Neural progenitor cell (in vitro differentiated cells): ENCODE results near the gene TTC39A. TPM values are rescaled to one million over a fixed set of nuclear protein-coding genes. Genes with fewer than 3 reads are reported as not detected.

Source experiments
- DNase-seq: peaks from one replicate; pipeline ENCODE4 v3.0.0-alpha.2; 2016; ENCODE audit warnings: low spot score
- H2AFZ ChIP-seq: fragments of 200-600 bp; sonication (generic); replicated peaks from 2 replicates; pipeline ENCODE4 v1.6.1; 2016; ENCODE audit warnings: antibody characterized with exemption
- H3F3A ChIP-seq: fragments of 200-600 bp; sonication (generic); 2 replicates; pipeline ENCODE4 v1.6.1; 2016; ENCODE audit warnings: antibody characterized with exemption, low read depth
- H3K27ac ChIP-seq: fragments of 200-600 bp; sonication (generic); 2 replicates; pipeline ENCODE4 v1.5.1; 2016; ENCODE audit warnings: mild to moderate bottlenecking
- H3K27me3 ChIP-seq: fragments of 200-600 bp; sonication (generic); 2 replicates; pipeline ENCODE4 v1.6.1; 2016; ENCODE audit warnings: mild to moderate bottlenecking, moderate library complexity
- H3K36me3 ChIP-seq: fragments of 200-600 bp; sonication (generic); 2 replicates; pipeline ENCODE4 v1.5.1; 2016
- H3K4me1 ChIP-seq: fragments of 200-600 bp; sonication (generic); 2 replicates; pipeline ENCODE4 v1.6.1; 2016; ENCODE audit warnings: mixed run types
- H3K4me2 ChIP-seq: fragments of 200-600 bp; sonication (generic); 2 replicates; pipeline ENCODE4 v1.6.1; 2016
- H3K4me3 ChIP-seq: fragments of 200-600 bp; sonication (generic); 2 replicates; pipeline ENCODE4 v1.5.1; 2016
- H3K79me2 ChIP-seq: fragments of 200-600 bp; sonication (generic); 2 replicates; pipeline ENCODE4 v1.6.1; 2016; ENCODE audit warnings: low read depth
- H3K9ac ChIP-seq: fragments of 200-600 bp; sonication (generic); 2 replicates; pipeline ENCODE4 v1.6.1; 2016
- H3K9me3 ChIP-seq: fragments of 200-600 bp; sonication (generic); 2 replicates; pipeline ENCODE4 v1.5.1; 2016; ENCODE audit warnings: low read depth
- H4K20me1 ChIP-seq: fragments of 200-600 bp; sonication (generic); 2 replicates; pipeline ENCODE4 v1.6.1; 2016; ENCODE audit warnings: low read depth
- H3K27ac Mint-ChIP-seq: 3 replicates; pipeline ENCODE4 v1.8.0; 2021; ENCODE audit warnings: mixed read lengths
- H3K27me3 Mint-ChIP-seq: 2 replicates; pipeline ENCODE4 v1.8.0; 2022; ENCODE audit warnings: low read depth, mild to moderate bottlenecking, inconsistent platforms, moderate library complexity, mixed read lengths; ENCODE audit not compliant: insufficient read depth
- H3K36me3 Mint-ChIP-seq: 3 replicates; pipeline ENCODE4 v1.8.0; 2021; ENCODE audit warnings: mixed read lengths
- H3K4me1 Mint-ChIP-seq: 3 replicates; pipeline ENCODE4 v1.8.0; 2021; ENCODE audit warnings: mixed read lengths
- H3K4me3 Mint-ChIP-seq: 3 replicates; pipeline ENCODE4 v1.8.0; 2021; ENCODE audit warnings: mild to moderate bottlenecking, moderate library complexity, mixed read lengths
- H3K9me3 Mint-ChIP-seq: 3 replicates; pipeline ENCODE4 v1.8.0; 2020; ENCODE audit warnings: mixed read lengths
- EZH2 ChIP-seq: fragments of 200-600 bp; sonication (generic); IDR thresholded peaks from 2 replicates; pipeline ENCODE4 v1.6.1; 2017; ENCODE audit warnings: antibody characterized with exemption, mild to moderate bottlenecking, moderate library complexity
- EZH2phosphoT487 ChIP-seq: fragments of 200-600 bp; sonication (generic); IDR thresholded peaks from 2 replicates; pipeline ENCODE4 v1.6.1; 2017; ENCODE audit warnings: antibody characterized with exemption
- total RNA-seq: library from RNA; depleted of rRNA; stranded (reverse); fragments of >200 nt; gene quantifications from 2 replicates; pipeline ENCODE4 v1.2.3, GENCODE V29; 2015; ENCODE audit warnings: low replicate concordance
- TF ChIP-seq, protein P1 (sequence below): fragments of 200-600 bp; sonication (generic); IDR thresholded peaks from 2 replicates; pipeline ENCODE4 v1.5.1; 2017; ENCODE audit warnings: antibody characterized with exemption, mild to moderate bottlenecking

The TTC39A gene
- total RNA-seq, 1 donor from 2014 or later: 0.94 TPM

DNA sequence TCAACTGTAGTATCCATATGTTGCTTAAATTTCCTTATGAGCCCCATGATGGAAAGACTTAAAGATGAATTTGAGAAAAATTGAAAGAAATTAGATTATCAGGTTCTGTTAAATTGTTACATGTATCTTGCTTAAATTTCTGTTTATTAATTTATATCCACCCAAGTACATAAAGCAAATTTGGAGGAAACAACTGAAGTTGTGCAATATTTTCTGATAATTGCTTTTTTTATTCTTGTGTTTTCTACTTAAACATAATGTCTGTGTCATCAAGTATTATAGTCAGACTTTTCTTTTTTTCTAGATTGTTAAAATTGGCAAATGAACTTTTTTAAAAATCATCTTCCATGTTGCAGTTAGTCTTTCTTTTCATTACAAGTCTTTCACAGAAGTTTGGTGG lies 57.4 kb downstream of the TTC39A start:
- H2AFZ ChIP-seq: no peak overlapping the region
- H3K9me3 ChIP-seq: no peaks in the 10 kb centered on the region
- TF ChIP-seq, protein P1, sequence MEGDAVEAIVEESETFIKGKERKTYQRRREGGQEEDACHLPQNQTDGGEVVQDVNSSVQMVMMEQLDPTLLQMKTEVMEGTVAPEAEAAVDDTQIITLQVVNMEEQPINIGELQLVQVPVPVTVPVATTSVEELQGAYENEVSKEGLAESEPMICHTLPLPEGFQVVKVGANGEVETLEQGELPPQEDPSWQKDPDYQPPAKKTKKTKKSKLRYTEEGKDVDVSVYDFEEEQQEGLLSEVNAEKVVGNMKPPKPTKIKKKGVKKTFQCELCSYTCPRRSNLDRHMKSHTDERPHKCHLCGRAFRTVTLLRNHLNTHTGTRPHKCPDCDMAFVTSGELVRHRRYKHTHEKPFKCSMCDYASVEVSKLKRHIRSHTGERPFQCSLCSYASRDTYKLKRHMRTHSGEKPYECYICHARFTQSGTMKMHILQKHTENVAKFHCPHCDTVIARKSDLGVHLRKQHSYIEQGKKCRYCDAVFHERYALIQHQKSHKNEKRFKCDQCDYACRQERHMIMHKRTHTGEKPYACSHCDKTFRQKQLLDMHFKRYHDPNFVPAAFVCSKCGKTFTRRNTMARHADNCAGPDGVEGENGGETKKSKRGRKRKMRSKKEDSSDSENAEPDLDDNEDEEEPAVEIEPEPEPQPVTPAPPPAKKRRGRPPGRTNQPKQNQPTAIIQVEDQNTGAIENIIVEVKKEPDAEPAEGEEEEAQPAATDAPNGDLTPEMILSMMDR: no peak
- TF ChIP-seq EZH2 (no peak), EZH2phosphoT487 (no peak)
- no peak overlapping the region for H3K9ac ChIP-seq
- no peak overlapping the region for H3K4me2 ChIP-seq
- H3K4me1 ChIP-seq: no peaks in the 10 kb centered on the region
- H3K36me3 Mint-ChIP-seq: peaks cover 21% of the 10 kb centered on the region
- H3K4me1 Mint-ChIP-seq: peaks cover 13% of the 10 kb centered on the region
- H3K36me3 ChIP-seq: peaks cover 16% of the 10 kb centered on the region
- no peaks in the 10 kb centered on the region for H3K9me3 Mint-ChIP-seq
- H3F3A ChIP-seq: no peaks in the 10 kb centered on the region
- H3K4me3 Mint-ChIP-seq: no peak overlapping the region
- no peak overlapping the region for H3K27ac ChIP-seq
- no peaks in the 10 kb centered on the region for H3K27me3 Mint-ChIP-seq
- H4K20me1 ChIP-seq: peaks cover 8% of the 10 kb centered on the region
- DNase-seq: no peak
- peaks cover 6% of the 10 kb centered on the region for H3K79me2 ChIP-seq
- H3K27ac Mint-ChIP-seq: no peak overlapping the region
- no peaks in the 10 kb centered on the region for H3K27me3 ChIP-seq
- H3K4me3 ChIP-seq: no peak overlapping the region

DNA sequence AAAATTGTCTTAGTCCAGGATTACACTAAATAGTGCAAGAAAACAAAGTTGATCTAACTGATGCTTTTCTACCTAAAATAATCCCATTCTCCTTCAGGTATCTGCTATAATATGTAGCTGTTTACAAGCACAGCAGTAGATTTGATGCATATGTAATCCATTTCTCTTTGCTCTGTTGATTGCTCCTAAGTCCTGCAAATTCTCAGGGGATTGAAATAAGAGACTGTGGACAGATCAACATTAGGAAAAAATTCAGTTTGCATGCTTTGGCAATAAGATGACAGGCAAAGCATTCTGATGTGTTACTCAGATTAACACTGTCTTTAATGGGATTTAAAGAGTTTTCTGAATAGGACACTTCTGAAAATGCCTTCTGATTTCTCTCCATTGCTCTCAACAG lies 59.6 kb downstream of the TTC39A start:
- no peaks in the 10 kb centered on the region for H3K4me1 ChIP-seq
- no peak overlapping the region for H3K4me3 ChIP-seq
- H3K79me2 ChIP-seq: peaks cover 23% of the 10 kb centered on the region
- H3K36me3 ChIP-seq: peaks cover 16% of the 10 kb centered on the region
- H3K9me3 ChIP-seq: no peaks in the 10 kb centered on the region
- TF ChIP-seq EZH2phosphoT487: no peak
- TF ChIP-seq EZH2: no peak
- TF ChIP-seq, protein P1: no peak
- Mint-ChIP-seq H3K9me3 (no peaks in the 10 kb centered on the region), H3K4me3 (no peak overlapping the region), H3K27ac (no peak overlapping the region), H3K4me1 (peaks cover 7% of the 10 kb centered on the region), H3K27me3 (no peaks in the 10 kb centered on the region), H3K36me3 (peaks cover 21% of the 10 kb centered on the region)
- H3K27me3 ChIP-seq: no peaks in the 10 kb centered on the region
- no peak overlapping the region for H2AFZ ChIP-seq
- H3K27ac ChIP-seq: no peak overlapping the region
- no peak overlapping the region for H3K9ac ChIP-seq
- H3K4me2 ChIP-seq: no peak overlapping the region
- H3F3A ChIP-seq: no peaks in the 10 kb centered on the region
- H4K20me1 ChIP-seq: peaks cover 28% of the 10 kb centered on the region
- DNase-seq: no peak

DNA sequence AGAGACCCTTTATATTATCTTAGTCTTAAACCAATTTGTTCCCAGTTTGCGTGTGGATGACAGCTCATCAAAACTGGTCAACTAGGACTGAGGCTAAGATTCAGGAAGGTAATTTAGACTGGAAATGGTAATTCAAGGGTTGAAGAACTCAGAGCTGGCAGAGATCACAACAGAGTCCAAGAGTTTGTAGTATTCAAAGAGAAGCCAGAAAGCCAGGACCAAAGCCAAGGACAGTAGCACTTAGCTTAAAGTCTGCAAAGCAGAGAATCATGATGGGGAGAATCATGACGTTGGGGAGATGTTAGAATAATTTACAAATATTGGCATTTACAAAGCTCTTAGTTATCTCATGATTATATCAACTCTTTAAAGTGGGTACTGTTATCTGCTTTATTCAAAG lies 61.7 kb downstream of the TTC39A start:
- Mint-ChIP-seq H3K27ac (no peak overlapping the region), H3K27me3 (no peaks in the 10 kb centered on the region), H3K4me3 (no peak overlapping the region), H3K4me1 (peaks cover 20% of the 10 kb centered on the region), H3K36me3 (peaks cover 16% of the 10 kb centered on the region), H3K9me3 (no peaks in the 10 kb centered on the region)
- H3K9ac ChIP-seq: no peak overlapping the region
- DNase-seq: no peak
- no peak for TF ChIP-seq EZH2phosphoT487
- TF ChIP-seq, protein P1: no peak
- no peak for TF ChIP-seq EZH2
- no peaks in the 10 kb centered on the region for H3K4me1 ChIP-seq
- H3K4me3 ChIP-seq: no peak overlapping the region
- H4K20me1 ChIP-seq: peaks cover 46% of the 10 kb centered on the region
- H3K27ac ChIP-seq: no peak overlapping the region
- no peak overlapping the region for H2AFZ ChIP-seq
- H3K9me3 ChIP-seq: no peaks in the 10 kb centered on the region
- H3K4me2 ChIP-seq: no peak overlapping the region
- H3K36me3 ChIP-seq: peaks cover 15% of the 10 kb centered on the region
- peaks cover 43% of the 10 kb centered on the region for H3K79me2 ChIP-seq
- H3F3A ChIP-seq: no peaks in the 10 kb centered on the region
- H3K27me3 ChIP-seq: no peaks in the 10 kb centered on the region
